Right lobe of liver (tissue), 4 donors: ENCODE results near the gene GPR176.

Experiments
- CTCF ChIP-seq, 4 donors: fragments of 200-600 bp in 3 of 4; fragments of 450-650 bp in 1 of 4; IDR thresholded peaks; one replicate each; pipeline versions ENCODE4 v1.5.1 to v1.8.0; 2016 to 2022; ENCODE audit warnings: antibody characterized with exemption in 4 of 4, mild to moderate bottlenecking in 2 of 4
- POLR2A ChIP-seq: fragments of 450-650 bp; IDR thresholded peaks from one replicate; pipeline ENCODE4 v1.6.1; 2017; ENCODE audit warnings: antibody characterized with exemption, mild to moderate bottlenecking
- donor health status: DM: no; HTN: no; CAD: no.
- donor health status: DM: no; HTN: no; CAD: no.
- donor health status: DM: no; HTN: yes; CAD: no.

- TF ChIP-seq CTCF (IDR thresholded peaks at IDR 0.05) = no peak
- TF ChIP-seq POLR2A = no peak
Measured at GRCh38 chr15:39781147-39781966, 138.7 kb downstream of the GPR176 start.
